ENCODE results near the gene RALY. TPM values are rescaled to one million over a fixed set of nuclear protein-coding genes. Genes with fewer than 3 reads are reported as not detected.

The RALY gene
- total RNA-seq, 4 donors from 2014 or later, result 71.6 to 166 (median 149) TPM

GRCh38 chr20:34102342-34102741 is 108.6 kb downstream of the RALY start:
- intact Hi-C loops (cut with DNase I; ENCODE audit: low total_unique reads), result no loop called here
- H3K4me3 ChIP-seq, result no peak overlapping the region
- H3K36me3 ChIP-seq, result peaks cover 0 to 53% (median 25%) of the 10 kb centered on the region in 4 donors
- 96 to 97% methylated on average over 2 of the region's 2 CpGs for WGBS, 2 donors (ENCODE audit: low coverage in 1 of 2)
- H3K4me1 ChIP-seq, result peaks cover 0 to 5% (median 2%) of the 10 kb centered on the region in 4 donors
- H3K27ac ChIP-seq, result no peak overlapping the region
- no peak for DNase-seq
- in situ Hi-C loops (cut with MboI; ENCODE audit: low pct_ligation_motif_present in 1 of 4, low pct_unique_long_range_greater_than_20kb in 1 of 4, low sequenced_read_pairs in 3 of 4), result no loop called here
- H3K9me3 ChIP-seq, result no peaks in the 10 kb centered on the region
- TF ChIP-seq POLR2A (IDR thresholded peaks at IDR 0.05) (no peak), EP300 (IDR thresholded peaks at IDR 0.05; ENCODE audit: low read depth) (no peak), POLR2AphosphoS5 (IDR thresholded peaks at IDR 0.05) (no peak)
- TF ChIP-seq, protein P1, sequence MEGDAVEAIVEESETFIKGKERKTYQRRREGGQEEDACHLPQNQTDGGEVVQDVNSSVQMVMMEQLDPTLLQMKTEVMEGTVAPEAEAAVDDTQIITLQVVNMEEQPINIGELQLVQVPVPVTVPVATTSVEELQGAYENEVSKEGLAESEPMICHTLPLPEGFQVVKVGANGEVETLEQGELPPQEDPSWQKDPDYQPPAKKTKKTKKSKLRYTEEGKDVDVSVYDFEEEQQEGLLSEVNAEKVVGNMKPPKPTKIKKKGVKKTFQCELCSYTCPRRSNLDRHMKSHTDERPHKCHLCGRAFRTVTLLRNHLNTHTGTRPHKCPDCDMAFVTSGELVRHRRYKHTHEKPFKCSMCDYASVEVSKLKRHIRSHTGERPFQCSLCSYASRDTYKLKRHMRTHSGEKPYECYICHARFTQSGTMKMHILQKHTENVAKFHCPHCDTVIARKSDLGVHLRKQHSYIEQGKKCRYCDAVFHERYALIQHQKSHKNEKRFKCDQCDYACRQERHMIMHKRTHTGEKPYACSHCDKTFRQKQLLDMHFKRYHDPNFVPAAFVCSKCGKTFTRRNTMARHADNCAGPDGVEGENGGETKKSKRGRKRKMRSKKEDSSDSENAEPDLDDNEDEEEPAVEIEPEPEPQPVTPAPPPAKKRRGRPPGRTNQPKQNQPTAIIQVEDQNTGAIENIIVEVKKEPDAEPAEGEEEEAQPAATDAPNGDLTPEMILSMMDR (IDR thresholded peaks at IDR 0.05), result no peak
- no peaks in the 10 kb centered on the region for H3K27me3 ChIP-seq

DNA sequence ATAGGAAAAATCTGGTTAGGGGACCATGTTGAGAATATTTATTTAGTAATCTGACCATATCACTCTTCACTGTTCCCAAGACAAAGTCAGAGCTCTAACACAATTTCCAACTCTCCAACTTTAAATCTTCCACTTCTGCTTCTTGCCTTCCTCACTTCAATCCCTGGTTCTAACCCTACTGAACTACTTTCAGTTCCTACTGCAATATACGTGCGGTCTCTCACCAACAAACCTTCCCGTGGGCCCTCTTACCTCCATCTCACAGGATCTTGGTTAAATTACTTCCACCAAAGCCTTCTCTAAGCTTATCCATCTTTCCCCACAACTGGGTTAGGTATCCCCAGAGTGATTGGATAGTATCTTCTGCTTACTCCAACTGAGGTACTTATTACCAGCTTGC is 110.3 kb downstream of the RALY start:
- intact Hi-C loops (cut with DNase I; ENCODE audit: low total_unique reads), result no loop called here
- no peak overlapping the region for H3K4me3 ChIP-seq
- H3K4me1 ChIP-seq, result peaks cover 12 to 21% (median 13%) of the 10 kb centered on the region in 4 donors
- WGBS, 2 donors (ENCODE audit: low coverage in 1 of 2), result 80 to 94% methylated on average over 3 of the region's 3 CpGs
- no peak for DNase-seq
- TF ChIP-seq POLR2AphosphoS5 (IDR thresholded peaks at IDR 0.05) (no peak), EP300 (IDR thresholded peaks at IDR 0.05; ENCODE audit: low read depth) (no peak), POLR2A (IDR thresholded peaks at IDR 0.05) (no peak)
- TF ChIP-seq, protein P1 (IDR thresholded peaks at IDR 0.05), result no peak
- no peaks in the 10 kb centered on the region for H3K27me3 ChIP-seq
- no peaks in the 10 kb centered on the region for H3K9me3 ChIP-seq
- peaks cover 0 to 40% (median 20%) of the 10 kb centered on the region in 4 donors for H3K36me3 ChIP-seq
- in situ Hi-C loops (cut with MboI; ENCODE audit: low pct_ligation_motif_present in 1 of 4, low pct_unique_long_range_greater_than_20kb in 1 of 4, low sequenced_read_pairs in 3 of 4), result no loop called here
- no peak overlapping the region for H3K27ac ChIP-seq

GRCh38 chr20:34105978-34106675 is 112.4 kb downstream of the RALY start:
- Histone ChIP-seq H3K4me3 (no peak overlapping the region), H3K27me3 (no peaks in the 10 kb centered on the region), H3K36me3 (peaks cover 0 to 44% (median 21%) of the 10 kb centered on the region in 4 donors), H3K4me1 (peaks cover 13 to 41% (median 22%) of the 10 kb centered on the region in 4 donors), H3K9me3 (no peaks in the 10 kb centered on the region), H3K27ac (no peak overlapping the region)
- no peak for DNase-seq
- TF ChIP-seq, protein P1 (IDR thresholded peaks at IDR 0.05), result no peak
- TF ChIP-seq EP300 (IDR thresholded peaks at IDR 0.05; ENCODE audit: low read depth) (no peak), POLR2A (IDR thresholded peaks at IDR 0.05) (no peak), POLR2AphosphoS5 (IDR thresholded peaks at IDR 0.05) (no peak)
- intact Hi-C loops (cut with DNase I; ENCODE audit: low total_unique reads) (no loop called here), in situ Hi-C loops (cut with MboI; ENCODE audit: low pct_ligation_motif_present in 1 of 4, low pct_unique_long_range_greater_than_20kb in 1 of 4, low sequenced_read_pairs in 3 of 4) (no loop called here)
- WGBS, 2 donors (ENCODE audit: low coverage in 1 of 2), result 90 to 95% methylated on average over 3 of the region's 3 CpGs

GRCh38 chr20:34108616-34109174 is 115.0 kb downstream of the RALY start:
- H3K9me3 ChIP-seq, result no peaks in the 10 kb centered on the region
- H3K4me3 ChIP-seq, result no peak overlapping the region
- H3K36me3 ChIP-seq, result peaks cover 0 to 24% (median 10%) of the 10 kb centered on the region in 4 donors
- intact Hi-C loops (cut with DNase I; ENCODE audit: low total_unique reads) (no loop called here), in situ Hi-C loops (cut with MboI; ENCODE audit: low pct_ligation_motif_present in 1 of 4, low pct_unique_long_range_greater_than_20kb in 1 of 4, low sequenced_read_pairs in 3 of 4) (no loop called here)
- peaks cover 13 to 46% (median 23%) of the 10 kb centered on the region in 4 donors for H3K4me1 ChIP-seq
- 74 to 83% methylated on average over 3 to 4 of the region's 4 CpGs for WGBS, 2 donors (ENCODE audit: low coverage in 1 of 2)
- no peaks in the 10 kb centered on the region for H3K27me3 ChIP-seq
- no peak for DNase-seq
- TF ChIP-seq POLR2AphosphoS5 (IDR thresholded peaks at IDR 0.05) (no peak), POLR2A (IDR thresholded peaks at IDR 0.05) (no peak), EP300 (IDR thresholded peaks at IDR 0.05; ENCODE audit: low read depth) (no peak)
- TF ChIP-seq, protein P1 (IDR thresholded peaks at IDR 0.05), result no peak
- H3K27ac ChIP-seq, result no peak overlapping the region
